ENCODE data around the gene FAM174B.

The FAM174B gene

DNA sequence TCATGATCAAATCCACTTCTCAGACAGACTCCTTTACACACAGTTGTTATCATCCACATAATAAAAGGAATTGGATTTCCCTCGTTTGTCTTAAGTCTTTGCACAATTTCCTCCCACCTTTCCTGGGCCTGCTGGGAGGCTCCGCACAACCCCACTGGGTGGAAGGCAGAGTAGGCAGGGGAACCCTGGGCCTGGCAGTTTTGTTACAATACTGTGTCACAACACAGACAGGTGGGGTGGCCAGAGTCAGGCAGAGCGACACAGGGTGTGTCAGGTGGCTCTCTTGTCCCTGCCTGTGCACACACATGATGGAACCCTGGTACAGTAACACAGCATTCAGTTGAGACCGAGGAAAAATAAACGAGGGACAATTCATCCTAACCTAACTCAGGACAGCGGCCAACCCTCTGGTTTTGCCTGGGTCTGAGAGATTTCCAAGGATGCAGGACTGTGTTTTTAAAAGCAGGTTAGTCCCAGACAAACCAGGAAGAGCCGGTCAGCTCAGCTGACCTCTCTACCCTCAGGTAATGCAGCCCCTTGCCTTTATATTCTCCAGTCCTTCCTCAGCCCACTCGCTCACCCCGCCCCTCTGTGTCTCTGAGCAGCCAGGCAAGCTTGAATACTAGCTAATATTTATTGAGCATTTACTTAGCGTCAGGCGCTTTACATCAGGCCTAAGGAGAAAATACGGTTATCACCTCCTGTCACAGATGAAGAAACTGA is 8.8 kb upstream of the FAM174B start:
- no peak for DNase-seq (ENCODE audit: low spot score)

DNA sequence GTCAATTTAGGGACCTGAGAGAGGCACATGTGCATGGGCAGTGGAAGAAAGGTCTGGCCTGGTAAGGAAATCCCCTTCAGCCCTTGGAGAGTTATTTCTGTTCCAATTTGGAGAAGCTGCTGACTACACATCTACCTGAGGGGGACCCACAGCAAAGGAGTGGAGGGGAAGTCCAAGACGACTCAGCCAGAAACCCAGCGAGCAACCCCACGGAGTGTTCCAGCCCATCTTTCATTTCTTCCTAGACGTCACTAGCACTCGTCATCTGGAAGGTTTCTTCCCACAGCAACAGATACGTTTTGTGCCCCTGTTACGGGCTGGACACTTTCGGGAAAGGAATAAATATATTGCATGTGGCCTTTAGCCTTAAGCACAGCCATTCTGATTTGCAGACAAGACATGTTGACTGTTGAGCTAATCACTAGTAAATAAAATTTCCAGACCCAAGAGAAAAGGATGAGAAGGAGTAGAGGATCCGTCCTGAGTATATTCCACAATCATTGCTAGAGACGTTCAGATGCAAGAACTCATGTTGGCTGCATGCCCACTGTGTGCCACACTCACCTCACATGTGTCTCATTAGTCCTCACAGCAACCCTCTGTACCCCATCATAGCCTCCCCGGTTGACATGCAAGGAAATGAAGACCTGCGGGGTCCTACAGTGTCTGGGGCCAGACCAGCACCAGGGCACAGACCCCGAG is 7.8 kb upstream of the FAM174B start:
- DNase-seq (ENCODE audit: low spot score) = no peak

DNA sequence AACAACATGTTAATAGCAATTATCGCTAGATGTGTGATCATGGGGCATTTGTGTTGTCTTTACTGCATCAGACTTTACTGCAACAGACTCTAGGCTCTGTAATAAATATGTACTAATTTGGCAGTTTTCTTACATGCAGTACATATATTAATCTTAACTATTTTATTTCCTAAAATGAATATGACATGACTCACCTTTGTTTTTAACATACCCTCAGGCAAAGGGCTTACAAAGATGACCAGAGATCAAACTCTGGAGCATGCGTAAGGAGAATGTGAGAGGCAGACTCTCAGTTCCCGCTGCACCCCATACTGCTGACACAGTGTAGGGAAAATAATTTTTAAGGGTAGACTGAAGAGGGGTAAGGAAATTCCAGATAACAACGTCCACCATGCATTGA is 7.2 kb upstream of the FAM174B start:
- no peak for DNase-seq (ENCODE audit: low spot score)

DNA sequence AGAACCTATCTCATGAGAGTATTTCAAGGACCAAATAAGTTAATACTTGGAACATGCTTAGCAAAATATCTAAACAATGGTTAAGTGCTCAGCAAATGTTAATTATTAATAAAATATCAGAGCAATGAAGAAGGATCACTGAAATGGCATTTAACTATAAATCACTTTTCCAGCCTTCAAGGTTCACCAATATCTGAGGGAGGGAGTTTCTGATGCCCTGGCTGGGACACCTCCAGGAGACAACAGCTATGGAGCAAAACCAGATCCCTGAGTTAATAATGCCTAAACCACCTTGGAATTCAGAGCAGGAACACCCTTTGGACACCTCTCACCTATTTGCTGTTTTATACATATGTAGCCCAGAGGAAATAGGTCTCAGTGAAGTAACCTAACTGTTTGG is 6.4 kb upstream of the FAM174B start:
- DNase-seq (ENCODE audit: low spot score) = no peak

DNA sequence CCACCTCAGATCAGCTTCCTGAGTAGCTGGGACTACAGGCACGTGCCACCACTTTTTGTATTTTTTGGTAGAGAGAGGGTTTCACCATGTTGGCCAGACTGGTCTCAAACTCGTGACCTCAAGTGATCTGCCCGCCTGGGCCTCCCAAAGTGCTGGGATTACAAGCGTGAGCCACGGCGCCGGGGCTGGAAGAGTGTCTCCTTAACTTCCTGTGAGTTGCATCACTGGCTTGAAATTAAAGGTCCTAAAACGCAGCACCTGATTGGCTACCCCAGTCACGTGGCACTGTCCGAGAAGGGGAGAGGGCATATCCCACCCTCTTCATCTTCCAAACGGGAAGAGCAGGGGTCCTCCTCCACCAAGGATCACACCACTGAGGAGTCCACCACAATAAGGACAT is 5.5 kb upstream of the FAM174B start:
- DNase-seq (ENCODE audit: low spot score) = no peak

DNA sequence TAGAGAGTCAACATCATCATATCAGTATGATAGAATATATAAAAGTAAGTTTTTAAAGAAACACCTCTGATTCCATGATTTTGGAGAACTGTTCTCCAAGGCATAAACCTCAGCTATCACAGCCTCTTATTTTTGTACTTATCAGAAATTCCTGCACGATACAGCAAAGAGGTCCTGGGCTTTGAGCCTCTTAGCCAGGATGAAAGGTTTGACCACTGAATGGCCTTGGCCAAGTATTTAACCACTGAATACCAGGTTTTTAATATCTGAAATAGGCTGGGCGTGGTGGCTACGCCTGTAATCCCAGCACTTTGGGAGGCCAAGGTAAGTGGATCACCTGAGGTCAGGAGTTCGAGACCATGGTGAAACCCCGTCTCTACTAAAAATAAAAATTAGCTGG is 1.9 kb upstream of the FAM174B start:
- no peak for DNase-seq (ENCODE audit: low spot score)

DNA sequence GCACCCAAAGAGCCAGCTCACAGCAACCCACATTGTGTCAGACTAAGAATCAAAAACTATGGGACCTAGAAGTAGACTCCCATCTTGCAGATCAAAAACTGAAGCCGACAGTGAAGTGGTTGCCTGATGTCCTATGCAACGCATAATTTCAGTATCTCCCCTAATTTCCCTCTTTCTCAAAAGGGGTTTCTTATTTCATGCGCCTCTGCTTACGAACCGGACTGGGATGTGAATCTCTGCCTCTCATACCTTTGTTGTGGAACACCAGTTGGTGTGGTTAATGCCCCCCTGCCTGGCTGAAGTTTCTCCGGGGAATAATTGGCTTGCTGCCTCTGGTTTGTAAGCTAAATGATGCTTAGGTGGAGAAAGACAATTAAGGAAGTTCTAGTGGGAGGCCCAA is 514 bp upstream of the FAM174B start:
- DNase-seq (ENCODE audit: low spot score) = no peak

DNA sequence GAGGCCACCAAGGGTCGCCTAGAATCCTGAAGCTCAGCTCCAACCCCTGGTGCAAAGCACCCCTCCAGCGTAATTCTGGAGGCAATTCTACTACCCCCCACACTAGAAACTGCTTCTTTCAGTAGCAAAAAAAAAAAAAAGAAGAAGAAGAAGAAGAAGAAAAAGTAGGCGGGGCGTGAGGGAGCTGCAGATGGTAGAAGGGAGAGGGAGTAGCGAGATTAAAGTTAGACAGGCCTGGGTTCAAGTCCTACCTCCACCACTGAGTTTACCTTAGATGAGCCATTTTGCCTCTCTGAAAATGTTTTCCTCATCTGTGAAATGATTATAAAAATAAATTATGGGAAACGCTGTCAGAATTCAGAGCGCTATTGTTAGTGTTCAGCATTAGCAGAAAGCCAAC is 913 bp downstream of the FAM174B start:
- DNase-seq (ENCODE audit: low spot score) = no peak

DNA sequence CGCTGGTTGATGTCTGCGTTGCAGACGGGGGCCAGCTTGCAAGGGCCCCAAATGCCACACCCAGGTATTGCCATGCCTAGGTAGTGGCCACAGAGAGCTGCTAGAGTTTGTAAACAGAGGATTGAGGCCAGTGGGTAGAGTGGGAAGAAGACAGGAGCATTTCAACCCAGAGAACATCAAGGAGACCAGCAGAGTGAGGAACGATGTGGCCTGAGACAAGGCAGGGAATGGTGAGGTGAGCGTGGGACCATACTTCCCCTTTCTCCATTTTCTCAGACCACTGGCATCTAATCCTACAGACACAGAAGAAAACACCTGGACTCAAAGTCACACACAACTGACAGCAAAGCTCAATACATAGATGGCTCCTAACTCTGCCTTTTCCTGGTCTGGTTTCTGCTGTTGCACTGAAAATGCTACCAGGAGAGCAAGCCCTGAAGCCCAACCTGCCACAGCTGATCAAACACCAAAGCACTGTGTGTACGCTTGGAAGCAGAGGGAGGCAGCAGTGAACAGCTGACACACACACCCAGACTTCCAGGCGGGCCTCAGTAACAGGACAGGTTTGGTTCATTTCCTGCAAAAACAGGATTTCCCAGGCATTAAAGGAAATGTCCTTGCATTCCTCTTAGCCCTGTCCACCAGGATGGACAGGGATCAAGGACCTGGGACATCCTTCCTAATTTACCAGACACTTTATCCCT is 1.6 kb downstream of the FAM174B start:
- peak; percentile 21 for DNase-seq (ENCODE audit: low spot score)

DNA sequence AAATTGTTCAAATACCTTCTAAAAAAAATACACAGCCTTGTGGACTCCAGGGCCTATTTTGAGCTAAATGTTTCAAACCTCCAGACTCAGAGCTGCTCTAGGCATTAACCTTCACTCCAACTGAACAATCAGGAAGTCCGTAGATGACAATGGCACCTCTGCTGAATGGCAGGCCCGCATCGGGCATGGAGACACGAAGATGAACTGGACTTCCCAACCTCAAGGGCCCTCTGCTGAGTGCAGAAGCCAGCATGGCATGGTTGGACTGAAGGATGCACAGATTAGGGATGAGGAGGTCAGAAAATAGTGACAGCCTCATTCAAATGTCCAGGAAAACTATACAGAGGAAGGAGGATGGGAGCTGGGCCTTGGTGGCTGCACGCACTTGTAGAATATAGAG is 2.2 kb downstream of the FAM174B start:
- DNase-seq (ENCODE audit: low spot score) = no peak

DNA sequence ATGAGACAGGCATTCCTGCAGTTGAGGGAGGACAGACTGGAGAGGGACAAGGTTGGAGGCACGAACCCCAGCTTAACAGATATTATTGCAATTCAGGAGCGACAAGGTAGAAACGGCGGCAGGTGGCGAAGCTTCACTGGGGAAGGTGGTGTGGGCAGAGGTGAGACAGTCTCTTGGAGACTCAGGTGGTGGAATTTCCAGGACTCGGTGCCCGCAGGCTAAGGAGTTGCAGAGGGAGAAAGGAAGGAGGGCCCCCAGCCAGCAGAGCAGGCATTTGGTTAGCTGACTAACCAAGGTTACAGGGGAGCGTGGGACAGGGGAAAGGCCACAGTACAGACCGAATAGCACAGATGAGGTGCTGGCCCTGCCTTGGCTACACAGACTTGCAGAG is 3.0 kb downstream of the FAM174B start:
- DNase-seq (ENCODE audit: low spot score) = no peak

DNA sequence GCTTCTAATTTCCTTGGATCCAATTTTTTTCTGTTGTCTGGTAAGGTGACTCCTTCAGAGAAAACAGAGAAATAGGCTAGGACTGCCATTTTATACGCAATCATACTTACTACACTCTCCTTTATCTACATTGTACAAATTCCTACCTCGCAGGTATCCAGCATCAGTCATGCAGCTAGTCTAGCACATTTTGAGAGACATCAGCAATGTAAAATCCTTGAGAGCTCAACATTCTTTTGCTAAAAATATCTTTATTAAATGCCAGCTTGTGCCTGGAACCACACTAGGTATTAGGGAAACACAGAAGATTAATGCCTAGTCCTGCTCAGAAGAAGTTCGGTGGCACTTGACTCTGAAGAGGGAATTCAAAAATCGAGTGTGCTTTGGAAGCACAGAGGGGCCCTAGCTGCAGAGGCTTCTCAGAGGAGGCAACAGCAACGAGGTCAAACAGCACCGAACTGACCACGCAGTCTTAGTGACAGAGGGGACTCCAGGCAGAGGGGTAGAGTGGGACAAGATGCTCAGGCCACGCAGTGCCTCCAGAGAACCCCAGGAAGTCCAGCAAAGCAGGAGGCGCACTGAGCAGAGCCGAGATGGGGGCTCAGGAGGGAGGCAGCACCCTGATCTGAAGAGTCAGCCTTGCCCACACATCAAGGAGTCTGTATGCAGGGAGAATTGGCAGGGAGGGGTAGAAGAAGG is 3.5 kb downstream of the FAM174B start:
- DNase-seq (ENCODE audit: low spot score) = no peak

DNA sequence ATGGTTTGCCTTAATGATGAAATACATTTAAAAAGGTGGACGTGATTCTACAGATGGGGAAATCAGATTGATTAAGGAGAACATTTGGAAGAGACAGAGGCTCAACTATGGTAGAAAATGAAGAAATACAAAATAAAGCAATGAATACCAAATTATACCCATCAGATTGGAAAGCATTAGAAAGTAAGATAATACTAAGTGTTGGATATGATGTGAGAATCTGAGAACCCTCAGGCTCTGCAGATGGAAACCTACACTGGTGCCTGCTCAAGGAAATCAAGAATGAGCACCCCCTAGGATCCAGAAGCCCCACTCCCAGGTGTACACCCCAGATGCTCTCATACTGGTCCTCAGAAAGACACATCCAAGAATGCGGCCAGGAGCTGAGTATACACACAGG is 4.6 kb downstream of the FAM174B start:
- no peak for DNase-seq (ENCODE audit: low spot score)

DNA sequence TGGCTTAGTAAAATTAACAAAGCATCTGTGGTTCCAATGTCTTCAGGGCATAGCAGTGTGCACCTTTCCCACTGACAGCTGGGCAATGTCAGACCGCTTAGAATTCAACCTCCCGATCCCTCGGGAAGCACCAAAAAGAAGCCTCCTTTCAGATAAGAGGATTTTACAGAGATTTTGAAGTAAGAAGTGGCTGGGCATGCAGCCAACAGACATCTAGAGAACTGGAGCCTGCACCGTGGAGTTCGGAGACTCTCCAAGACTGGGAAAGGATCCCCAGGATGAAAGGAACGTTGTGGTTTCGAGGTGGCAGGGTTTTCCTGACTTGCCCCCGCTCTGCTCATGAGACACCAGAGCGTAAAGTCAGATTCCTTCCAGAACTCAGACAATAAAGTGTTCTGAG is 5.3 kb downstream of the FAM174B start:
- no peak for DNase-seq (ENCODE audit: low spot score)

DNA sequence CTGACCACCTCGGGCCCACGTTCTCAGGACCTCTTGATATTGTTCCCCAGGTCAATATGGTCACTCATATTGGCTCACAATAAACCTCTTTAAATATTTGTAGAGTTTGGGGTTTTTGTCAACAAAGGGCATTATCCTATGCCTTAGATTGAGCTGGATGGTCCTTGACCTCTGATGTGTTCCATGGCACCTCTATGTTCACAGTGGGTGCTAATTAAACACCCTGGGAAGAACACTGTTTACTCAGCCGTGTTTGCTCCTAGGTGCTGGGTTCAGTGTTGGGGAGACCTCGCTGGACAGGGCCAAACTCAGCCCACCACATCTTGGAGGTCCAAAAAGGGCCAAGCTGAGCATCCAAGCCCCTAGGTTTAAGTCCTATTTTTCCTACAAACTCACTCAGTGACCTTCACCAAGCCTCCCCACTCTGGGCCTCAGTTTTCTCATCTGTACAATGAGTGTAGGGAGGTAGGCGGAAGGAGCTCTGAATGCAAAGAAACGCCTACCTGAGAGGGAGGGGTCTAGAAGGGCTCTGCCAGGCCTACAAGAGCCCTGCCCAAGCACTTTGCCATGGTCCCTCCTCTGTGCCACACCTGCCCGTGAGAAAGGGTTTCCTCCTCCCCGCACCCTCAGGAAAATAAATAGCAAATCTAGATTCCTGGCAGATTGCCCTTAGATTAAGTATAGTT is 7.2 kb downstream of the FAM174B start:
- DNase-seq (ENCODE audit: low spot score) = no peak

DNA sequence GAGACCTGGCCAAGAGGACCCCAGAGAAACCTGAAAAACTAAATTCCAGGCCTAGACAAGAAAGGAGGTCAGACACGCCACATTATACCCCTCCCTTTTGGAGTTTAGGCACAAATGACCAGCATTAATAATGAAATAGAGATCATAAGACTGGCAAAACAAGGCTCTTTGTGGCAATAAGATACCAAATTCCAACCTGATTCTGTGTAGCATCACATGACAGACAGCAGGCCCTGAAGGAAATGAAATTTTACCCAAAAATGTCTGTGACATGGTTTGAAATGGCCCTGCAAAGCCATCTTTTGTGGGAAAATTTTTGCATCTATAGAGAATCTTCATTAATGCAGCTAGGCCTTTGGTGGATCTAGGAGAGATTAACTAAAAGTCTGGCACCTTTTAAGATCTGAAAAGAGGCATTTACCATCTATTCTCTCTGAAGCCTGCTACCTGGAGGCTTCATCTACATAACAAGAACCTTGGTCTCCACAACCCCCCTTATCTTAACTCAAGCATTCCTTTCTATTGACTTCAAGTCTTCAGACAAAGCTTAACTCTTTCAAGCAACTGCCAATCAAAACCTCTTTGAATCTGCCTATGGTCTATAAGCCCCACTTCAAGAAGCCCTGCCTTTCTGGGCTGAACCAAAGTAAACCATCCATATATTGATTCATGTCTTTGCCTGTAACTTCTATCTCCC is 8.0 kb downstream of the FAM174B start:
- DNase-seq (ENCODE audit: low spot score) = no peak

DNA sequence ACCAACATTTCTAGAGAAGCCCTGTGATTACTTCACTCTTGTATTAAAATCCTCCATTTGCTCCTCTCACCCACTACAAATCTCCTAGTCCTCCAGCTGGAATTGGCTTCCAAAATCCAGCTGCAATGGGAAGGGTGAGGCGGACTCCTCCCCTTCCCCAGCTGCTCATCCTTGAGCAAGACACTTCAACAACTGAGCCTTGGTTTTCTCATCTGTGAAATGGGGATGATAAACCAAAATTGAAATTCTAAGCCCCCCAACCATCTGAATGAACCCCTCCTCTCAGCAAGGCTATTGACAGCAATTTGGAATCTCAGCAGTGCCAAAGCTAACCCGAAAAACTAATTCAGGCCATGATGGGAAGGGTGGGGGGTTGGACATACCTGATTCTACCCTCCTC is 9.4 kb downstream of the FAM174B start:
- DNase-seq (ENCODE audit: low spot score) = no peak

DNA sequence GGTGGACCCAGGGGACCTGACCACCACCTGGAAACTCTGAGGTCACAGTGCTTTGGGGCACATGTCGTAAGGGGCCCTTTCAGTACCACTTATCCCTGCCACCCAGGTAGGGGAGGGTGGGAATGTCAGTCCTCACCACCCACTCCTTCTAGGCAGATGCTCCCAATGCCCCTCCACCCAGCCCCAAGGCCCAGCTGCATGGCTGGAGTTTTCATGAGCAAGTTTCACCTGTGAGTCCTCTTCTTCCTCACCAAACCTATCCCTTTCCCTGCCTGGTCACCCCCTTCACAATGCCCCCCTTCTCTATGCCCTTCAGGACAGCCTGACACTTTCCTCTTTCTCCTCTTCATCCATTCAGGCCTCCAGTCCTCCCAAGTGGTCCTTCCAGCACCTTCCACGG is 9.8 kb downstream of the FAM174B start:
- DNase-seq (ENCODE audit: low spot score) = no peak

DNA sequence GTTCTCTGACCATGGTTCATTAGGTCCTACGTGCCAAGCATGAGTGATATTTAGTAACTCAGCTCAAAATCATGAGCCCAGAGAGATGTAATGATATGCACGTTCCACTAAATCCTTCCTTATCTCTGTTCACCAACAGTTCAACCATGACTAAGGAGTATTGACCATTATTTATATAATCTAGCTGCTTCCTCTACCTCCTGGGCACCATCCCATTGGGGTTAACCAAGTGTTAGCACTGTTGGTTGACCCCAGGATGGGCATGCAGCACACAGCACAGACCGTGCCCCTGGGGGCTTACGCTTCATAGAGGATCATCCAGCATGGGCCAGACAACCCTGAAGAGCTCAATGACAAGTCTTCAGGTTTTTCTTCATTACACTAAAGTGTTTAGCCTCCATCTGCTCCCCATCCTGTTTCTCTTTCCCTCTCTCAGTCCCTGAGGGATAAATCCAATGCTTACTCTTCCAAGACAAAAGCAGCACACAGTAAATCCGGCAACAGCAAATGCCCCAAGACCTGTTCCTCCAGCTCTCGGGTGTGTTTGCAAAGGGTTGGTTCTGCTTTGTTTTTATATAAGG is 10.4 kb downstream of the FAM174B start:
- DNase-seq (ENCODE audit: low spot score) = no peak

DNA sequence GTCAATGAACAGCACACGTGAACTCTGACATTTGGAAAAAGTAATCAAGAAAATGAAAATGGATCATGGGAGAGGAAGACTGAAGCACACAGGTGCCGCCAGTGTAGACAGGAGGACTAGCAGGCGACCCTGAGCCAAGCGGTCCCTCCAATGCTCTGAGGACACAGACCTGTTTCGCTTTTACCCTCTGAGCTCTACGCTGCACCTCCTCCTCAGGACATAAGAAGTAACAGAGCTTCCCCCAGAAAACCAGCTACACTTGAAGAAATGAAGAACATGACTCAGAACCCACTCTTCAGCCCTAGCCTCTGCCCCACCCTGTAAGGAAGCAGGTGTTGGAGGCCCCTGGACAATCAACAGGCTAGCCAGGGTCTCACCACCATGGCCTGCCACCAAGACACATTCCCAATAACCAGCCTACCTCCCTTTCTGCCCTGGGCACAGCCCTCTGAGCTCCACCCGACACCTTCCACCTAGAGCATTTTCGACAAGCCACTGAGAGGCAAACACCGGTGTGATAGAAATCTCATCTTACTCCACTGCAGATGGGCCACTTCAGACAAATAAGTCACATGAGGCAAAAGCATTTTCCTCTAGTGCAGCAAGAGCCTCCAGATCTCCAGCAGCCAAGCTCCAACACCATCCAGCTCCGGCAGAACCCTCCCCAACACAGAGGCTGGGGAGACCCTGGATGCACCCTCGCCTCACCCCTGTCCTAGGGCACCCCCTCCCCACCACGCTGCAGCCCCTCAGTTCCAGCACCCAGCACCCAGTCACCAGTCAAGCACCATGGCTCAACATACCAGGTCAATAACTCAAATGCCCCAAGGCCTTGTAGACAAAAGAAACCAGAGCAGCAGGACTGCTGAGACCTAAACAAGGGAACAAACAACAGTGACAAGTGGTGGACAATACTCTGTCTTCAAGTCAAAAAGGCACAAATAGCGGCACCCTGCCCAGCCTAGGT is 11.4 kb downstream of the FAM174B start:
- DNase-seq (ENCODE audit: low spot score) = no peak

Data from RKO (cell line).